ENCODE data around the gene GATAD2A. TPM values are rescaled to one million over a fixed set of nuclear protein-coding genes. Genes with fewer than 3 reads are reported as not detected.
A peak's percentile ranks its signal among the peaks of the same experiment; 100 is the strongest.

GATAD2A gene
- total and polyA plus RNA-seq, 9 of the 15 experiments (the other 6 are each of a cell fraction or from before 2014, with no cell fraction given): 2.4 to 226 (median 44.2) TPM

- TF ChIP-seq, protein P1, sequence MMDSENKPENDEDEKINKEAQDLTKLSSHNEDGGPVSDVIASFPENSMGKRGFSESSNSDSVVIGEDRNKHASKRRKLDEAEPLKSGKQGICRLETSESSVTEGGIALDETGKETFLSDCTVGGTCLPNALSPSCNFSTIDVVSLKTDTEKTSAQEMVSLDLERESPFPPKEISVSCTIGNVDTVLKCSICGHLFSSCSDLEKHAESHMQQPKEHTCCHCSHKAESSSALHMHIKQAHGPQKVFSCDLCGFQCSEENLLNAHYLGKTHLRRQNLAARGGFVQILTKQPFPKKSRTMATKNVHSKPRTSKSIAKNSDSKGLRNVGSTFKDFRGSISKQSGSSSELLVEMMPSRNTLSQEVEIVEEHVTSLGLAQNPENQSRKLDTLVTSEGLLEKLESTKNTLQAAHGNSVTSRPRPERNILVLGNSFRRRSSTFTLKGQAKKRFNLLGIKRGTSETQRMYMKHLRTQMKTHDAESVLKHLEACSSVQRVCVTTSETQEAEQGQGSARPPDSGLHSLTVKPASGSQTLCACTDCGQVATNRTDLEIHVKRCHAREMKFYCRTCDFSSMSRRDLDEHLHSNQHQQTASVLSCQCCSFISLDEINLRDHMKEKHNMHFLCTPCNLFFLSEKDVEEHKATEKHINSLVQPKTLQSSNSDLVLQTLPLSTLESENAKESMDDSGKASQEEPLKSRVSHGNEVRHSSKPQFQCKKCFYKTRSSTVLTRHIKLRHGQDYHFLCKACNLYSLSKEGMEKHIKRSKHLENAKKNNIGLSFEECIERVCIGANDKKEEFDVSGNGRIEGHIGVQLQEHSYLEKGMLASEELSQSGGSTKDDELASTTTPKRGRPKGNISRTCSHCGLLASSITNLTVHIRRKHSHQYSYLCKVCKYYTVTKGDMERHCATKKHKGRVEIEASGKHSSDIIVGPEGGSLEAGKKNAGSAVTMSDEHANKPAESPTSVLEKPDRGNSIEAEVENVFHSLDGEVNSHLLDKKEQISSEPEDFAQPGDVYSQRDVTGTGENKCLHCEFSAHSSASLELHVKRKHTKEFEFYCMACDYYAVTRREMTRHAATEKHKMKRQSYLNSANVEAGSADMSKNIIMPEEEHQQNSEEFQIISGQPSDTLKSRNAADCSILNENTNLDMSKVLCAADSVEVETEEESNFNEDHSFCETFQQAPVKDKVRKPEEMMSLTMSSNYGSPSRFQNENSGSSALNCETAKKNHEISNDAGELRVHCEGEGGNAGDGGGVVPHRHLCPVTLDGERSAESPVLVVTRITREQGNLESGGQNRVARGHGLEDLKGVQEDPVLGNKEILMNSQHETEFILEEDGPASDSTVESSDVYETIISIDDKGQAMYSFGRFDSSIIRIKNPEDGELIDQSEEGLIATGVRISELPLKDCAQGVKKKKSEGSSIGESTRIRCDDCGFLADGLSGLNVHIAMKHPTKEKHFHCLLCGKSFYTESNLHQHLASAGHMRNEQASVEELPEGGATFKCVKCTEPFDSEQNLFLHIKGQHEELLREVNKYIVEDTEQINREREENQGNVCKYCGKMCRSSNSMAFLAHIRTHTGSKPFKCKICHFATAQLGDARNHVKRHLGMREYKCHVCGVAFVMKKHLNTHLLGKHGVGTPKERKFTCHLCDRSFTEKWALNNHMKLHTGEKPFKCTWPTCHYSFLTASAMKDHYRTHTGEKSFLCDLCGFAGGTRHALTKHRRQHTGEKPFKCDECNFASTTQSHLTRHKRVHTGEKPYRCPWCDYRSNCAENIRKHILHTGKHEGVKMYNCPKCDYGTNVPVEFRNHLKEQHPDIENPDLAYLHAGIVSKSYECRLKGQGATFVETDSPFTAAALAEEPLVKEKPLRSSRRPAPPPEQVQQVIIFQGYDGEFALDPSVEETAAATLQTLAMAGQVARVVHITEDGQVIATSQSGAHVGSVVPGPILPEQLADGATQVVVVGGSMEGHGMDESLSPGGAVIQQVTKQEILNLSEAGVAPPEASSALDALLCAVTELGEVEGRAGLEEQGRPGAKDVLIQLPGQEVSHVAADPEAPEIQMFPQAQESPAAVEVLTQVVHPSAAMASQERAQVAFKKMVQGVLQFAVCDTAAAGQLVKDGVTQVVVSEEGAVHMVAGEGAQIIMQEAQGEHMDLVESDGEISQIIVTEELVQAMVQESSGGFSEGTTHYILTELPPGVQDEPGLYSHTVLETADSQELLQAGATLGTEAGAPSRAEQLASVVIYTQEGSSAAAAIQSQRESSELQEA (IDR thresholded peaks at IDR 0.05; ENCODE audit: low read depth): no peak
- peak; percentile 80 for TF ChIP-seq HDAC2 (IDR thresholded peaks at IDR 0.05)
- TF ChIP-seq BCOR (IDR thresholded peaks at IDR 0.05): peak; percentile 97
Measured at GRCh38 chr19:19443902-19444680, 38.6 kb downstream of the GATAD2A start (continued).
